GM12878 (cell line): Measurements from ENCODE around the gene ADGRE1. TPM values are rescaled to one million over a fixed set of nuclear protein-coding genes. Genes with fewer than 3 reads are reported as not detected.

Experiments used
- ASH2L ChIP-seq: fragments of 300-600, 200-600 bp; sonication (generic); IDR thresholded peaks from 2 replicates; pipeline ENCODE4 v1.6.1; 2017; ENCODE audit warnings: low read depth, mild to moderate bottlenecking, borderline replicate concordance
- CBFB ChIP-seq: IDR thresholded peaks from 2 replicates; pipeline ENCODE4 v1.6.1; 2016; ENCODE audit warnings: antibody characterized with exemption, low read depth
- HDGF ChIP-seq: fragments of 450-650 bp; IDR thresholded peaks from 2 replicates; pipeline ENCODE4 v1.6.1; 2016; ENCODE audit warnings: antibody characterized with exemption
- MEF2A ChIP-seq: IDR thresholded peaks from 2 replicates; pipeline ENCODE4 v1.6.1; 2011; ENCODE audit warnings: low read depth, mild to moderate bottlenecking, low read length, moderate library complexity; ENCODE audit not compliant: insufficient read depth
- MTA3 ChIP-seq: IDR thresholded peaks from 2 replicates; pipeline ENCODE4 v1.6.1; 2012; ENCODE audit warnings: low read length, inconsistent platforms, borderline replicate concordance
- MYC ChIP-seq: IDR thresholded peaks from 2 replicates; pipeline ENCODE4 v1.6.1; 2011; ENCODE audit warnings: mild to moderate bottlenecking, low read length, moderate library complexity, inconsistent platforms; ENCODE audit not compliant: insufficient read depth, insufficient replicate concordance, insufficient read length, severe bottlenecking
- NFIC ChIP-seq: IDR thresholded peaks from 2 replicates; pipeline ENCODE4 v1.6.1; 2012; ENCODE audit warnings: low read depth, mild to moderate bottlenecking, inconsistent platforms, low read length, moderate library complexity
- POLR2A ChIP-seq: IDR thresholded peaks from 2 replicates; pipeline ENCODE4 v1.6.1; 2011; ENCODE audit warnings: low read depth, mild to moderate bottlenecking, low read length
- RB1 ChIP-seq: fragments of 450-650 bp; formaldehyde crosslinking; IDR thresholded peaks from 2 replicates; pipeline ENCODE4 v1.6.1; 2017; ENCODE audit warnings: mild to moderate bottlenecking, borderline replicate concordance
- RELA ChIP-seq: fragments of 450-650 bp; IDR thresholded peaks from 2 replicates; pipeline ENCODE4 v1.8.0; 2014; ENCODE audit warnings: borderline replicate concordance; ENCODE audit not compliant: partially characterized antibody
- RFX5 ChIP-seq: IDR thresholded peaks from 2 replicates; pipeline ENCODE4 v1.6.1; 2011; ENCODE audit warnings: low read depth, low read length, improper control_type of control experiment
- SPI1 ChIP-seq: IDR thresholded peaks from 2 replicates; pipeline ENCODE4 v1.6.1; 2011; ENCODE audit warnings: low read depth, mild to moderate bottlenecking, low read length, moderate library complexity, borderline replicate concordance; ENCODE audit not compliant: insufficient read depth
- SRF ChIP-seq, 2 experiments: IDR thresholded peaks; 2 replicates each; pipeline ENCODE4 v1.6.1; 2011; ENCODE audit warnings: low read depth in 2 of 2, low read length in 2 of 2, mild to moderate bottlenecking in 1 of 2, moderate library complexity in 1 of 2
- STAT1 ChIP-seq: fragments of 450-650 bp; conservative IDR thresholded peaks from 2 replicates; pipeline ENCODE4 v1.6.1; 2014; ENCODE audit warnings: antibody characterized with exemption, mild to moderate bottlenecking
- TBL1XR1 ChIP-seq: IDR thresholded peaks from 2 replicates; pipeline ENCODE4 v1.6.1; 2012; ENCODE audit warnings: low read depth, low read length, improper control_type of control experiment
- ZNF207 ChIP-seq: fragments of 450-650 bp; IDR thresholded peaks from 2 replicates; pipeline ENCODE4 v1.6.1; 2014; ENCODE audit warnings: antibody characterized with exemption, mild to moderate bottlenecking, borderline replicate concordance
- polyA plus RNA-seq, 11 experiments: library from polyadenylated mRNA; depleted of rRNA in 4 of 11; unstranded in 6 of 11; stranded (reverse) in 5 of 11; fragments of >200 nt; fragmentation: Nextera tagmentation in 4 of 11; fragmentation: Illumina TruSeq in 1 of 11; extraction: Ambion mirVana in 4 of 11; extraction: Trizol in 1 of 11; gene quantifications; 1 replicate in 1 of 11; 2 replicates in 10 of 11; pipeline versions ENCODE4 v1.2.1 to v1.2.3, GENCODE V29; 2011 to 2016; ENCODE audit warnings: inconsistent platforms in 2 of 11, missing spikeins in 2 of 11, low read depth in 1 of 11
- total RNA-seq, 4 experiments: library from RNA; depleted of rRNA in 3 of 4; stranded (reverse); fragments of >200 nt in 3 of 4; fragmentation: Illumina TruSeq in 1 of 4; extraction: Trizol in 1 of 4; gene quantifications; 2 replicates each; pipeline versions ENCODE4 v1.2.1 to v1.2.3, GENCODE V29; 2013 to 2021
- TF ChIP-seq, protein P1 (sequence below): fragments of 450-650 bp; IDR thresholded peaks from 2 replicates; pipeline ENCODE4 v1.6.1; 2018; ENCODE audit warnings: mild to moderate bottlenecking, low read depth, moderate library complexity; ENCODE audit not compliant: partially characterized antibody
- TF ChIP-seq, protein P2 (sequence below): fragments of 450-650 bp; IDR thresholded peaks from 2 replicates; pipeline ENCODE4 v1.6.1; 2017; ENCODE audit warnings: low read depth, mild to moderate bottlenecking, moderate library complexity
- TF ChIP-seq, protein P3 (sequence below): IDR thresholded peaks from 2 replicates; pipeline ENCODE4 v1.6.1; 2011; ENCODE audit warnings: borderline replicate concordance, low read depth, mild to moderate bottlenecking, moderate library complexity, mixed read lengths, low read length; ENCODE audit not compliant: insufficient read depth; ENCODE audit errors: extremely low read length
- TF ChIP-seq, protein P4 (sequence below): fragments of 450-650 bp; formaldehyde crosslinking; IDR thresholded peaks from 2 replicates; pipeline ENCODE4 v1.4.0; 2022; ENCODE audit warnings: mild to moderate bottlenecking, moderate library complexity

The ADGRE1 gene
- total and polyA plus RNA-seq, 10 of the 15 experiments (the other 5 are each of a cell fraction or from before 2014, with no cell fraction given): 7.9 to 35.7 (median 9.9) TPM

DNA sequence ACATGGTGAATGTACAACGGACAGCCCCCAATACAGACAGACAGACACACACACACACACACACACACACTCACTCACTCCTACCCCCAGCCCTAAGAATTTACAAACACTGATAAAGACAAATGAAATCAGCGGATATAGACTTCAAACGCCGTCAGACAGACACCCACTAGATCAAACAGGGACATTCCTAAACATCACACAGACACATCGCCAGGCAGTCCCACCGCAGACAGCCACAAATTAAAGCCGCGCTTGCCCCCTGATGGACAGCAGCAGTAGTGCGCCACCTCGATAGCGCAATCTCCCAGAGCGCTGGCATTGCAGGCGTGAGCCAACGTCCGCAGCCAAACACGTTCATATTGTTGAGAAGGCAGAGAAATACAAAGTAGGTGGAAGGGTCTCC is 24.7 kb upstream of the ADGRE1 start (continued):
- TF ChIP-seq, protein P1, sequence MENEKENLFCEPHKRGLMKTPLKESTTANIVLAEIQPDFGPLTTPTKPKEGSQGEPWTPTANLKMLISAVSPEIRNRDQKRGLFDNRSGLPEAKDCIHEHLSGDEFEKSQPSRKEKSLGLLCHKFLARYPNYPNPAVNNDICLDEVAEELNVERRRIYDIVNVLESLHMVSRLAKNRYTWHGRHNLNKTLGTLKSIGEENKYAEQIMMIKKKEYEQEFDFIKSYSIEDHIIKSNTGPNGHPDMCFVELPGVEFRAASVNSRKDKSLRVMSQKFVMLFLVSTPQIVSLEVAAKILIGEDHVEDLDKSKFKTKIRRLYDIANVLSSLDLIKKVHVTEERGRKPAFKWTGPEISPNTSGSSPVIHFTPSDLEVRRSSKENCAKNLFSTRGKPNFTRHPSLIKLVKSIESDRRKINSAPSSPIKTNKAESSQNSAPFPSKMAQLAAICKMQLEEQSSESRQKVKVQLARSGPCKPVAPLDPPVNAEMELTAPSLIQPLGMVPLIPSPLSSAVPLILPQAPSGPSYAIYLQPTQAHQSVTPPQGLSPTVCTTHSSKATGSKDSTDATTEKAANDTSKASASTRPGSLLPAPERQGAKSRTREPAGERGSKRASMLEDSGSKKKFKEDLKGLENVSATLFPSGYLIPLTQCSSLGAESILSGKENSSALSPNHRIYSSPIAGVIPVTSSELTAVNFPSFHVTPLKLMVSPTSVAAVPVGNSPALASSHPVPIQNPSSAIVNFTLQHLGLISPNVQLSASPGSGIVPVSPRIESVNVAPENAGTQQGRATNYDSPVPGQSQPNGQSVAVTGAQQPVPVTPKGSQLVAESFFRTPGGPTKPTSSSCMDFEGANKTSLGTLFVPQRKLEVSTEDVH: no peak
- TF ChIP-seq SRF (IDR thresholded peaks at IDR 0.05; ENCODE audit: low read depth in 2 of 2, low read length in 2 of 2) (no peak), MYC (no peak), POLR2A (peak; percentile 65), STAT1 (no peak), HDGF (peak; percentile 97), RFX5 (no peak), RELA (peak; percentile 71), ZNF207 (0 out of 2 replicates have a peak, but pooled peaks have one; percentile 48), TBL1XR1 (no peak), NFIC (no peak), MTA3 (no peak), RB1 (peak; percentile 56; the same call in 1 of the 2 replicates), CBFB (peak; percentile 84; the same call in 1 of the 2 replicates), SPI1 (no peak), MEF2A (no peak), ASH2L (no peak)
- TF ChIP-seq, protein P2, sequence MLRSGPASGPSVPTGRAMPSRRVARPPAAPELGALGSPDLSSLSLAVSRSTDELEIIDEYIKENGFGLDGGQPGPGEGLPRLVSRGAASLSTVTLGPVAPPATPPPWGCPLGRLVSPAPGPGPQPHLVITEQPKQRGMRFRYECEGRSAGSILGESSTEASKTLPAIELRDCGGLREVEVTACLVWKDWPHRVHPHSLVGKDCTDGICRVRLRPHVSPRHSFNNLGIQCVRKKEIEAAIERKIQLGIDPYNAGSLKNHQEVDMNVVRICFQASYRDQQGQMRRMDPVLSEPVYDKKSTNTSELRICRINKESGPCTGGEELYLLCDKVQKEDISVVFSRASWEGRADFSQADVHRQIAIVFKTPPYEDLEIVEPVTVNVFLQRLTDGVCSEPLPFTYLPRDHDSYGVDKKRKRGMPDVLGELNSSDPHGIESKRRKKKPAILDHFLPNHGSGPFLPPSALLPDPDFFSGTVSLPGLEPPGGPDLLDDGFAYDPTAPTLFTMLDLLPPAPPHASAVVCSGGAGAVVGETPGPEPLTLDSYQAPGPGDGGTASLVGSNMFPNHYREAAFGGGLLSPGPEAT: peak; percentile 66
- TF ChIP-seq, protein P3, sequence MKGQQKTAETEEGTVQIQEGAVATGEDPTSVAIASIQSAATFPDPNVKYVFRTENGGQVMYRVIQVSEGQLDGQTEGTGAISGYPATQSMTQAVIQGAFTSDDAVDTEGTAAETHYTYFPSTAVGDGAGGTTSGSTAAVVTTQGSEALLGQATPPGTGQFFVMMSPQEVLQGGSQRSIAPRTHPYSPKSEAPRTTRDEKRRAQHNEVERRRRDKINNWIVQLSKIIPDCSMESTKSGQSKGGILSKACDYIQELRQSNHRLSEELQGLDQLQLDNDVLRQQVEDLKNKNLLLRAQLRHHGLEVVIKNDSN: no peak
- TF ChIP-seq, protein P4, sequence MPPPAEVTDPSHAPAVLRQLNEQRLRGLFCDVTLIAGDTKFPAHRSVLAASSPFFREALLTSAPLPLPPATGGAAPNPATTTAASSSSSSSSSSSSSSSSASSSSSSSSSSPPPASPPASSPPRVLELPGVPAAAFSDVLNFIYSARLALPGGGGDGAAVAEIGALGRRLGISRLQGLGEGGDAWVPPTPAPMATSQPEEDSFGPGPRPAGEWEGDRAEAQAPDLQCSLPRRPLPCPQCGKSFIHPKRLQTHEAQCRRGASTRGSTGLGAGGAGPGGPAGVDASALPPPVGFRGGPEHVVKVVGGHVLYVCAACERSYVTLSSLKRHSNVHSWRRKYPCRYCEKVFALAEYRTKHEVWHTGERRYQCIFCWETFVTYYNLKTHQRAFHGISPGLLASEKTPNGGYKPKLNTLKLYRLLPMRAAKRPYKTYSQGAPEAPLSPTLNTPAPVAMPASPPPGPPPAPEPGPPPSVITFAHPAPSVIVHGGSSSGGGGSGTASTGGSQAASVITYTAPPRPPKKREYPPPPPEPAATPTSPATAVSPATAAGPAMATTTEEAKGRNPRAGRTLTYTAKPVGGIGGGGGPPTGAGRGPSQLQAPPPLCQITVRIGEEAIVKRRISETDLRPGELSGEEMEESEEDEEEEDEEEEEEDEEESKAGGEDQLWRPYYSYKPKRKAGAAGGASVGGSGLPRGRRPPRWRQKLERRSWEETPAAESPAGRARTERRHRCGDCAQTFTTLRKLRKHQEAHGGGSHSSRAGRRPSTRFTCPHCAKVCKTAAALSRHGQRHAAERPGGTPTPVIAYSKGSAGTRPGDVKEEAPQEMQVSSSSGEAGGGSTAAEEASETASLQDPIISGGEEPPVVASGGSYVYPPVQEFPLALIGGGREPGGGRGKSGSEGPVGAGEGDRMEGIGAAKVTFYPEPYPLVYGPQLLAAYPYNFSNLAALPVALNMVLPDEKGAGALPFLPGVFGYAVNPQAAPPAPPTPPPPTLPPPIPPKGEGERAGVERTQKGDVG: no peak
